Measurements from ENCODE around the gene LRRC74B. TPM values are rescaled to one million over a fixed set of nuclear protein-coding genes. Genes with fewer than 3 reads are reported as not detected.

LRRC74B gene, protein sequence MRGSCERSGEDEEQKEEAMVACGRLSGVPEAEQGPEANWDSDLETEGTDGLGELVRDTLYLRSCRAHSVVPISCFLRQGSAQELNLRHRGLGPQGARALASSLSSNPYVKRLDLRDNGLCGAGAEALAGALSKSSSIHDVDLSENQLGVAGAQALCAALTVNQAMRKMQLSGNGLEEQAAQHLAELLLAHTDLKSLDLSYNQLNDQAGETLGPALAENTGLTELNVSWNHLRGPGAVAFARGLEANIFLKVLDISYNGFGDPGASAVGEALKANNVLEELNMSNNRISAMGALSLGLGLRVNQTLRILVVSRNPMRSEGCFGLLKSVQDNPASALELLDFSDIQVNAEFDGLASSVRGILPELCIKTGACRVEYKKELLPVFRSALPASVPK
- total RNA-seq (0.12 TPM in 1 of 2 replicates, not detected in the other), polyA plus RNA-seq (1.2 TPM in 1 of 2 replicates, not detected in the other)

GRCh38 chr22:21045585-21046294, at the start of gene LRRC74B:
Gene LRRC74B (plus strand): TSS chr22:21045946. CDS start chr22:21045987, 41 bp downstream.
- no peaks in the 10 kb centered on the region for H3K9me3 ChIP-seq (ENCODE audit: low read depth)
- no peaks in the 10 kb centered on the region for H3K4me1 ChIP-seq (ENCODE audit: low read depth)
- DNase-seq (ENCODE audit: low read depth in 1 of 2, low spot score in 1 of 2), result peak; percentile 95 to 96
- peak within 1 kb of the TSS; percentile 36 for H3K4me3 ChIP-seq
- no peaks in the 10 kb centered on the region for H3K36me3 ChIP-seq
- H3K27me3 ChIP-seq, result no peaks in the 10 kb centered on the region
- H3K27ac ChIP-seq, result peak within 1 kb of the TSS; percentile 56
- no peak for TF ChIP-seq CTCF (IDR thresholded peaks at IDR 0.05; ENCODE audit: low read depth, low read length)

GRCh38 chr22:20996031-20996410, 49.7 kb upstream of the LRRC74B start:
- no peak overlapping the region for H3K27ac ChIP-seq
- peaks cover 6% of the 10 kb centered on the region for H3K4me1 ChIP-seq (ENCODE audit: low read depth)
- H3K4me3 ChIP-seq, result no peak overlapping the region
- H3K9me3 ChIP-seq (ENCODE audit: low read depth), result no peaks in the 10 kb centered on the region
- peaks cover 19% of the 10 kb centered on the region for H3K36me3 ChIP-seq
- no peak for DNase-seq (ENCODE audit: low read depth in 1 of 2, low spot score in 1 of 2)
- no peak for TF ChIP-seq CTCF (IDR thresholded peaks at IDR 0.05; ENCODE audit: low read depth, low read length)
- no peaks in the 10 kb centered on the region for H3K27me3 ChIP-seq

GRCh38 chr22:20996598-20997535, 48.9 kb upstream of the LRRC74B start:
- no peak for TF ChIP-seq CTCF (IDR thresholded peaks at IDR 0.05; ENCODE audit: low read depth, low read length)
- peaks cover 9% of the 10 kb centered on the region for H3K4me1 ChIP-seq (ENCODE audit: low read depth)
- H3K36me3 ChIP-seq, result peaks cover 16% of the 10 kb centered on the region
- H3K9me3 ChIP-seq (ENCODE audit: low read depth), result no peaks in the 10 kb centered on the region
- DNase-seq (ENCODE audit: low read depth in 1 of 2, low spot score in 1 of 2), result no peak
- H3K27me3 ChIP-seq, result no peaks in the 10 kb centered on the region
- H3K27ac ChIP-seq, result no peak overlapping the region
- no peak overlapping the region for H3K4me3 ChIP-seq

- Histone ChIP-seq H3K4me3 (no peak overlapping the region), H3K27me3 (no peaks in the 10 kb centered on the region), H3K27ac (no peak overlapping the region), H3K4me1 (ENCODE audit: low read depth) (peaks cover 9% of the 10 kb centered on the region), H3K9me3 (ENCODE audit: low read depth) (no peaks in the 10 kb centered on the region), H3K36me3 (peaks cover 10% of the 10 kb centered on the region)
- no peak for DNase-seq (ENCODE audit: low read depth in 1 of 2, low spot score in 1 of 2)
- no peak for TF ChIP-seq CTCF (IDR thresholded peaks at IDR 0.05; ENCODE audit: low read depth, low read length)
Measured at GRCh38 chr22:20997536-20998257, 48.0 kb upstream of the LRRC74B start.
